OCI-M2 (cell line): ENCODE measurements around the gene HEY2.
"Not testable (repeated sequence)": the region's sequence is repeated elsewhere in the genome, so short reads cannot be mapped to it uniquely, and the experiment has no call there.

ENCODE experiments used
- DNase-seq: peaks from one replicate; lab custom pipeline; 2025; ENCODE audit not compliant: unreplicated experiment; lab: John Stamatoyannopoulos, UW

The HEY2 gene

GRCh38 chr6:125769147-125769783 is 19.8 kb downstream of the HEY2 start:
- no peak for DNase-seq

GRCh38 chr6:125773387-125774341 is 24.2 kb downstream of the HEY2 start:
- DNase-seq: no peak

- DNase-seq: not testable (repeated sequence)
Measured at GRCh38 chr6:125776107-125776826, 26.8 kb downstream of the HEY2 start.

- peak; percentile 99 for DNase-seq
Measured at GRCh38 chr6:125779924-125780539, 30.6 kb downstream of the HEY2 start.

- peak; percentile 71 for DNase-seq
Measured at GRCh38 chr6:125780540-125781313, 31.3 kb downstream of the HEY2 start.

GRCh38 chr6:125781314-125781868 is 32.0 kb downstream of the HEY2 start:
- no peak for DNase-seq

- DNase-seq: no peak
Measured at GRCh38 chr6:125784365-125784764, 34.9 kb downstream of the HEY2 start.

- no peak for DNase-seq
Measured at GRCh38 chr6:125787791-125788190, 38.4 kb downstream of the HEY2 start.

- DNase-seq: no peak
Measured at GRCh38 chr6:125789167-125789566, 39.7 kb downstream of the HEY2 start.

GRCh38 chr6:125789576-125790357 is 40.3 kb downstream of the HEY2 start:
- DNase-seq: peak; percentile 63

- DNase-seq: no peak
Measured at GRCh38 chr6:125790358-125791150, 41.1 kb downstream of the HEY2 start, which contains the start of gene NCOA7. NCOA7 (plus strand) TSS chr6:125790960; CDS start chr6:125815355, 24,395 bp downstream.

GRCh38 chr6:125791151-125791819 is 41.9 kb downstream of the HEY2 start:
- no peak for DNase-seq

- no peak for DNase-seq
Measured at GRCh38 chr6:125791820-125792165, 42.4 kb downstream of the HEY2 start.

GRCh38 chr6:125792172-125792571 is 42.7 kb downstream of the HEY2 start:
- DNase-seq: no peak

- DNase-seq: no peak
Measured at GRCh38 chr6:125792680-125793079, 43.2 kb downstream of the HEY2 start.

- DNase-seq: no peak
Measured at GRCh38 chr6:125793280-125793679, 43.8 kb downstream of the HEY2 start.

- no peak for DNase-seq
Measured at GRCh38 chr6:125793863-125794262, 44.4 kb downstream of the HEY2 start.
